ENCODE data around the gene CSHL1.

CSHL1 gene

GRCh38 chr17:63911041-63911635, at the start of gene CSHL1:
TSS of gene CSHL1 (minus strand) at chr17:63911258. CDS start at chr17:63911196, 62 bp downstream.
- FAIRE-seq (peak; percentile 61), DNase-seq (ENCODE audit: low spot score) (no peak)

DNA sequence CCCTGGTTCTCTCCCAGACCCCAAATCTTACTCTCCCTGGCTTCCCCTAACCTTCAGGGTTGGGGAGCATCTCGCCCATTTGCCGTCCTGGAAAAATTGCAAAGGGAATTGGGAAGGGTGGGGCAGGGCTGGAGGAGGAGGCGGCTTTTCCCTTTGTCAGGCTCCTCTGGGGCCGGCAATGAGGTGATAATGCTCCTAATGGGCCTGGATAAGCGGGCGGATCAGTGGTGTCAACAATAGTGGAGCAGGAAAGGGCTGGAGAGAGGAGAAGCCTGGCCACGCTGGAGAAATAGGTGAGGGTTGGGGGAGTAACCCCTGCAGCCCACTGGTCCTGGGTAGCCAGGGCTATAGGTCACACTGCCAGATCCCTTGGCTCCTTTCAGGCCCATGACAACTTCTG, 49.4 kb upstream of the CSHL1 start:
- FAIRE-seq (no peak), DNase-seq (ENCODE audit: low spot score) (no peak)

- no peak for FAIRE-seq
- DNase-seq (ENCODE audit: low spot score): no peak
Measured at GRCh38 chr17:63960006-63960405, 48.9 kb upstream of the CSHL1 start.

DNA sequence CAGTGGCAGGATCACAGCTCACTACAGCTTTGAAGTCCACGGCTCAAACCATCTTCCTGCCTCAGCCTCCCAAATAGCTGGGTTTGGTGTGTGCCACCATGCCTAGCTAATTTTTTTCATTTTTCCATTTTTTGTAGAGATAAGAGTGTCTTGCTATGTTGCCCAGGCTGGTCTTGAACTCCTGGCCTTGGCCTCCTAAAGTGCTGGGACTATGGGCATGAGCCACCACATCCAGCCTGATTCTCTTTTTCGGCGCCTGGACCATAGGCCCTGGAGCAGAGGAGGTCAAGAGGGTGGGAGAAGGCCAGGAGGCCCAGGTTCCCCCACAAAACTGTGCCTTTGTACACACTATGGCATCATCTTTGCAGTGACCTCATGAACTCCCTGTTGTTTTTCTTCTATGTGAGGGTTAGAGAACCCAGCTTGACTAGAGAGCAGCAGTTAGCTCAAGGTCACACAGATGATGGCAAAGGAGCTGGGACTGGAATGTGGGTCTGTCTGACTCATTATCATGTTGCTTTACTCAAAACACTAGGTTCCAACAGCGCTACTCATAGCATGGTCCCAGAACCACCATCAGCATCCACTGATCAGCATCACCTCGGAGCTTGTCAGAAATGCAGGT, 45.4 kb upstream of the CSHL1 start:
- no peak for FAIRE-seq
- no peak for DNase-seq (ENCODE audit: low spot score)

DNA sequence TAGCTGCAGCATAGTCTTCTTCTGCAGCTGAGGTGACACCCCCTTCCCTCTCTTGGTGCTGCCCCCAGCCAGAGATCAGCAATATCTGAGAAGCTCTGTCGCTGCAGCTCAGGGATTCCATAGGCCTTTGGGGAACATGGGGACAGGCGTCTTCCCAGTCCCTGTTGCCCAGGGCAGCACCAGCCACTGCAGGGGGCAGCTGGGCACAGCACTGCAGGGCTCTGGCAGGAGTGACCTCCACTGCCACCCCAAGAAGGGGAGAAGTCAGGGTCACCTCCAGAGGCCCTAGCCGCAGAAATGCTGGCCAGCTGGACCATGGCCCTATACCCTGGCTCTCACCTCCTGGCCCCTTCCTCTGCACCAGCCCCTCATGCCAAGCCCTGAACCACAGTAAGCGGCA, 44.7 kb upstream of the CSHL1 start:
- FAIRE-seq (no peak), DNase-seq (ENCODE audit: low spot score) (no peak)

GRCh38 chr17:63955232-63955631, 44.2 kb upstream of the CSHL1 start:
- FAIRE-seq (peak; percentile 59), DNase-seq (ENCODE audit: low spot score) (no peak)

GRCh38 chr17:63954402-63955063, 43.5 kb upstream of the CSHL1 start:
- DNase-seq (ENCODE audit: low spot score): no peak
- FAIRE-seq: no peak

- DNase-seq (ENCODE audit: low spot score) (peak; percentile 53), FAIRE-seq (no peak)
Measured at GRCh38 chr17:63950940-63951907, 40.2 kb upstream of the CSHL1 start.

DNA sequence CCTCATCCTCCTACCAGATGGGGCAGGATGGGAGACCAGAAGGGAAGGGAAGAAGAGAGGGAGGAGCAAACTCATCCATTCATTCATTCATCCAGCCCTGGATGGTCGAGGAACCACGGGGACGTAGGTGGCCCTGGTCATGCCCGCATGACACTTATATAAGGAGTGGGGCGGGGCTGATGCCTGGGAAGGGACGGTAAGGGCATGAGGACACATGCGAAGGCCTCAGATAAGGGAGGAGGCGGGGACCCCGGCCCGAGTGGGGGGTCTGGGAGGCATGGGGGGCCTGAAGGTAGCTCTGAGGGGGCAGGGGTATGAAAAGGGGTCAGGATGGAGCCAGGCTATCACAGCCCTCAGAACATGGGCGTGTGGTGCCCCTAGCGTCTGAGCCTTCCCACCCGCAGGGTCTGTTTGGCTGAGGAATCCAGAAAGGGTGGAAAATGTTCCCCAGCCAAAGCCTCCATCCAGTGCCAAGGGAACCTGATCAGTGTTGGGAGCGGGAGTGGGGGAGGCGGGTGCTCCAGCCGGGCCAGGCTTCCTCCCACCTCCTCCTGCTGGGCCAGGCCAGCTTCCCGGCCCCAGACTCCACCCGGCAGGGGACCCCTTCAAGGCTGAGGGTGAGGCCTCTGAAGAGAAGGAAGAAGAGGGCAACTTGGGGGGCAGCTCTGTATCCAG, 38.7 kb upstream of the CSHL1 start:
- DNase-seq (ENCODE audit: low spot score) (no peak), FAIRE-seq (no peak)

GRCh38 chr17:63948521-63948920, 37.5 kb upstream of the CSHL1 start:
- FAIRE-seq (no peak), DNase-seq (ENCODE audit: low spot score) (no peak)

- no peak for DNase-seq (ENCODE audit: low spot score)
- FAIRE-seq: no peak
Measured at GRCh38 chr17:63947711-63948330, 36.8 kb upstream of the CSHL1 start.

DNA sequence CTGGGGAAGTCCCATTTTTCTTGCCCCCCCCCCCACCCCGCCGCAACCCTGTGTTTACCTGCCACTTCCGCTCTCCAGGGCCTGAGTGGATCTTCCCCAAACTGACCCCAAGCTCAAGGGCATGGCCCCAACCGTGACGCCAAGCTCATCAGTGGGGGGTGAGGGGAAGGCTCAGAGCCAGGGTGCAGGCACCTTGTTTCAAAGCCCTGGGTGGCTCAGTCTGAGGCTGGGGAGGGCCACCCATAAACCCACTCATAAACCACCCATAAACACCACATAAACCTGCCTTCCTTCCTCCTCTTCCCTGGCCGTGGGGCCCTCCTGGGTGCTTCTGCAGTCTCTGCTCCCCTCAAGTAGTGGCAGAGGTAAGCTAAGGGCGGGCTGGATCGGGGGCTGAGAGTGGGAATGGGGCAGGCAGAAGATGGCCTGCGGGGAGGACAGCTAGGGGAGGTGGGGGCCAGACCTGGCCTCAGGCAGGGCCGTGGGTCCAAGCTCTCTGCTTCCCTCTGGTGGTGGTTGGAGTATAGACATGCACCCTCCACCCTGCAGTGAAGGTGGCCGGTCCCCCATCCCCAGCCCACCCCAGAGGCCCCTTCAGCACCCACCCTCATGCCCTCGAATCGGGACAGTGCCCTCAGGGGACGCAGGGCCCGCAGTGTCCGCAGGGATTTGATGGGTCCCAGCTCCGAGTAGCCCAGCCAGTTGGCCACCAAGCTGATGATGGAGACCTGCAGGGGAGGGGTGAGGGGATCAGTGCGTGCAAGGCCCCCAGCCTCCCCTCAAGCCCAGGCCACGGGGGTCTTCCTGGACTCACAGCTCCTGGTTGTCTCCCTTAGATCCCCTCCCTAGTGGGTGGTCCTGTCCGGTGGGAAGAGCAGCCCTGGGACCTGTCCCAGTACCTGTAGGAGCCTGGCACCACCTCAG, 35.6 kb upstream of the CSHL1 start:
- peak; percentile 81 for FAIRE-seq
- peak; percentile 83 for DNase-seq (ENCODE audit: low spot score)

GRCh38 chr17:63945784-63946439, 34.9 kb upstream of the CSHL1 start:
- FAIRE-seq (no peak), DNase-seq (ENCODE audit: low spot score) (no peak)

DNA sequence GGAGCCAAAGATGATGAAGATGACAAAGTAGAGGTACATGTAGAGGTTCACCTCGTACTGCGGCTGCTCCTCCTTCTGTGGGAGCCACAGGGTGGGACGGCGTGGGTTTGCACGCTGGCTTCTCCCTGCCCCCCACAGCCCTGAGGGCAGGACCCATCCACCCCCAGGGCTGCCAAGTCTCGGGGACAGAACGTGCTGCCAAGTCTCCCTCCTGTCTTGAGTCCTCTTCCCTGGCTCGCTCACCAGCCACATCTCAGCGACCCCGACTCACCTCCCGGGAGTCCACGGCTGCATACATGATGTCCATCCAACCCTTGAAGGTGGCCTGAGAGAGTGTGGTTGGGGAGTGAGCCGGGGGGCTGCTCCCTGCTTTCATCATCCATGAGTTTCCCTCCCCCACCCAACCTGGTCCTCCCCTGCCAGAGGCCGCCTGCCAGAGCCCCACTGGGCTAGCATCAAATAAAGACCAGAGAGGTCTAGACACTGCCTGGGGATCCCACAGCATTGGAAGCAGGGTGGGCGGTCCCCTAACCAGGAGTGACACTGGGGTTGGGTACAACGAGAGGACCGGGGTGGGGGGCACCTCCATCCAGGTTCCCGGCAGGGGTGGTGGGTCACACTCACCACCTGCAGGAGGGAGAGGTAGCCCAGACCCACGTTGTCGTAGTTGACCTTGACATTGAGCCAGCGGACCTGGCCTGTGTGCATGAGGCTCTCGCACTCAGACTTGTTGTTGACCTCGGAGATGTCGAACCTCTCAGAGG, 33.9 kb upstream of the CSHL1 start:
- DNase-seq (ENCODE audit: low spot score) (no peak), FAIRE-seq (no peak)

DNA sequence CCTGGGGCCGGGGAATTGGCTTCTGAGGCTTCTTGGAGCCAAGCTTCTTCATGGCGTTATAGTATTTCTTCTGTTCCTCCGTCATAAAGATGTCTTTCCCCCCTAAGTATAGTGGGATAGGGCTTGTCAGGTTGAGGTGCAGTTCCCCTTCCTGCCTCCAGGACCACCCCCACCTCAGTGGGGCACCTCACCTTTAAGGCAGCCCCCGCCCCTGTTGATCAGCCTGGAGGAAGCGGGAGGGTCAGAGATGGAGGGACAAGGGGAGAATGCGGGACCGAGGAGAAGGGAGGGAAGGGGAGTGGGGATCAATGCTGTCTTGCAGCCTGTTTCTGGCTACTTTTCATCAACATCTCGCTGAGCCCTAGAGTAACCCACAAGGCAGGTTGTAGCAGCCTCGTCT, 32.7 kb upstream of the CSHL1 start:
- DNase-seq (ENCODE audit: low spot score): no peak
- FAIRE-seq: no peak

DNA sequence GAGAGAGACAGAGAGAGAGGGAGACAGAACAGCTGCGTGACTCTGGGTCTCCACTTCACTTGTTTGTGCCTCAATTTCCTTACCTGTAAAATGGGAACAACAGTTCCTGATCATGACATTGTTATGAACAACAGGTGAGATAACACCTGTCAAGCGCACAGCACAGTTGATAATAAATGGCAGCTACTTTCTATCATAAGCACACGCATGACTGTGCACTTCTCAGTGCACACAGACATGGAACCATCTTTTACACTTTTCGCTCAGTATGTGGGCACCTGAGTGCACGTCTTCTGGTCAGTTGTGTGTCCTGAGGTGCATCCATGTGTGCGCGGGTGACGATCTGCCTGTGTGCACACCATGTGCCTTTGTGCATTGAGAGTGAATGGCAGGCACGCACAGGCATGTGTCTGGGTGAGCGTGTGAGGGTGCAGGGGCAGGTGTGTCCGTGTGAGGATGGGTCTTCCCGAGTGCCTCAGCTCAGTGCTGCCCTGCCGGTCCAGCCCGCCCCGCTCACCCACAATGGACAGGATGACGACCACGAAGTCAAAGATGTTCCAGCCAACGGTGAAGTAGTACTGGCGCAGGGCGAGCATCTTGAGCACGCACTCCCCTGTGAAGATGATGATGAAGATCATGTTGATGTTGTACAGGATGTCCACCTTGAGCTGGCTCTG, 31.4 kb upstream of the CSHL1 start:
- DNase-seq (ENCODE audit: low spot score) (no peak), FAIRE-seq (no peak)

- no peak for DNase-seq (ENCODE audit: low spot score)
- peak; percentile 59 for FAIRE-seq
Measured at GRCh38 chr17:63941751-63942150, 30.7 kb upstream of the CSHL1 start.

DNA sequence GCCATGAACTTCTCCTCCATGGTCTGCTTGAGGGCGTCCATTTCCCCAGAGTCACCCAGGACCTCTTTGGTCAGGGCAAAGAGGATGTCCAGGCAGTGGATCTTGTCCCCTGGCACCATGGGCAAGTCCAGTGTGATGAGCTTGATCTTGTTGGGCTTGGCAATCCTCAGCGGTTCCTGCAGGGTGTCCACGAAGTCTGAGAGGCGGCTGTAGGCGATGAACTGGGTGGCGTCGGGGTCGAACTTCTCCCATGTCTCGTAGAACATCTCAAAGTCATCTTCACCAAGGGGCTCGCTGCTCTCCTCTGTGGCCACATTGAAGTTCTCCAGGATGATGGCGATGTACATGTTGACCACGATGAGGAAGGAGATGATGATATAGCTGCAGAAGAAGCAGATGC, 30.1 kb upstream of the CSHL1 start:
- no peak for DNase-seq (ENCODE audit: low spot score)
- peak; percentile 46 for FAIRE-seq

Measured in urothelium cell line (cell line).